Memory B cell (primary cell): ENCODE measurements around the gene CDX2.
"Not testable (repeated sequence)": the region's sequence is repeated elsewhere in the genome, so short reads cannot be mapped to it uniquely, and the experiment has no call there.

Experiments
- ATAC-seq: fragments of 150-1000 bp; cut with Tn5 transposase; 2 replicates; pipeline ENCODE4 v1.10.0; 2021; ENCODE audit warnings: low read depth, mild to moderate bottlenecking, moderate library complexity
- DNase-seq, 2 donors: peaks; one replicate each; pipeline ENCODE4 v3.0.0; 2022; ENCODE audit warnings: low spot score in 2 of 2
- H3K27ac Mint-ChIP-seq: one replicate; pipeline ENCODE4 v1.8.0; 2022; ENCODE audit warnings: mild to moderate bottlenecking, moderate library complexity, mixed read lengths
- H3K27me3 Mint-ChIP-seq: one replicate; pipeline ENCODE4 v1.8.0; 2022; ENCODE audit warnings: mixed read lengths
- H3K36me3 Mint-ChIP-seq: one replicate; pipeline ENCODE4 v1.8.0; 2022; ENCODE audit warnings: mild to moderate bottlenecking, mixed read lengths
- H3K4me1 Mint-ChIP-seq: one replicate; pipeline ENCODE4 v1.8.0; 2022; ENCODE audit warnings: mixed read lengths
- H3K4me3 Mint-ChIP-seq: one replicate; pipeline ENCODE4 v1.8.0; 2022; ENCODE audit warnings: mild to moderate bottlenecking, moderate library complexity, mixed read lengths
- H3K9me3 Mint-ChIP-seq: one replicate; pipeline ENCODE4 v1.8.0; 2022; ENCODE audit warnings: mixed read lengths

Gene CDX2

GRCh38 chr13:27964206-27964605 is 4.9 kb downstream of the CDX2 start:
- not testable (repeated sequence) for H3K4me3 Mint-ChIP-seq, H3K36me3 Mint-ChIP-seq, H3K27ac Mint-ChIP-seq, H3K9me3 Mint-ChIP-seq, ATAC-seq, DNase-seq
- peaks cover 23% of the 10 kb centered on the region for H3K27me3 Mint-ChIP-seq
- H3K4me1 Mint-ChIP-seq: peaks cover 17% of the 10 kb centered on the region

DNA sequence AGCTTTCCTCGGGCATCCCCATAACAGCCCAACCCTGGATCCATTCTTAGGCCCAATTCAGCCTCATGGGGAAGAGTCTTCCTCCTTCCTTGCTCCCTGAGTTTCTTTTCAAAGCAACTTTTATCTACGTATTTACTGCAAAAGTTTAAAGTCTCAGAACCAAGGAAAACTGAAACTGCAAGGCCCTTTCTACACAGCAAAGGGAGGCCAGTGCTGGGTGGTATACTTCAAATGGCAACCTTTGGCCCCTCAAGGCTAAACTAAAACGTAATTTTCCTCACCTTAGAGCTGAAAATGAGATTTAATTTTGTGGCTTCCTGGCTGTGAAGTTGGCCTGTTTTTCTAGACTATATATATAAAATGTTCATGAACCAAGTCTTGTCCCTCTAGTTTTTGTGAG is 5.6 kb downstream of the CDX2 start:
- no peaks in the 10 kb centered on the region for H3K9me3 Mint-ChIP-seq
- H3K27ac Mint-ChIP-seq: no peak overlapping the region
- peaks cover 15% of the 10 kb centered on the region for H3K4me1 Mint-ChIP-seq
- ATAC-seq (no peak), DNase-seq (no peak)
- H3K4me3 Mint-ChIP-seq: no peak overlapping the region
- peaks cover 21% of the 10 kb centered on the region for H3K27me3 Mint-ChIP-seq
- no peaks in the 10 kb centered on the region for H3K36me3 Mint-ChIP-seq

DNA sequence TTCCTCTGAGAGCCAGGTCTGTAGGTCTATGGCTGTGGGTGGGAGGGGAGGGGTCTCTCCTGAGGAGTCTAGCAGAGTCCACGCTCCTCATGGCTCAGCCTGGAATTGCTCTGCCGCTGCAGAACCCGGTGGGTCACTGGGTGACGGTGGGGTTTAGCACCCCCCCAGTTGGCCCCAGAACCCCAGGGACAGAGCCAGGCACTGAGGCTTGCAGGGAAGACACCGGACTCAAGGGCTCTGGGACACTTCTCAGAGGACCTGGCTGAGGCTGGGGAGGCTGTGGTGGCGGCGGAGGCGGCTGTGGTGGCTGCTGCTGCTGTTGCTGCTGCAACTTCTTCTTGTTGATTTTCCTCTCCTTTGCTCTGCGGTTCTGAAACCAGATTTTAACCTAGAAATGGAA is 6.1 kb downstream of the CDX2 start:
- Mint-ChIP-seq H3K27me3 (peaks cover 20% of the 10 kb centered on the region), H3K4me3 (no peak overlapping the region), H3K4me1 (peaks cover 15% of the 10 kb centered on the region), H3K27ac (no peak overlapping the region), H3K36me3 (no peaks in the 10 kb centered on the region), H3K9me3 (no peaks in the 10 kb centered on the region)
- no peak for DNase-seq
- ATAC-seq: no peak

DNA sequence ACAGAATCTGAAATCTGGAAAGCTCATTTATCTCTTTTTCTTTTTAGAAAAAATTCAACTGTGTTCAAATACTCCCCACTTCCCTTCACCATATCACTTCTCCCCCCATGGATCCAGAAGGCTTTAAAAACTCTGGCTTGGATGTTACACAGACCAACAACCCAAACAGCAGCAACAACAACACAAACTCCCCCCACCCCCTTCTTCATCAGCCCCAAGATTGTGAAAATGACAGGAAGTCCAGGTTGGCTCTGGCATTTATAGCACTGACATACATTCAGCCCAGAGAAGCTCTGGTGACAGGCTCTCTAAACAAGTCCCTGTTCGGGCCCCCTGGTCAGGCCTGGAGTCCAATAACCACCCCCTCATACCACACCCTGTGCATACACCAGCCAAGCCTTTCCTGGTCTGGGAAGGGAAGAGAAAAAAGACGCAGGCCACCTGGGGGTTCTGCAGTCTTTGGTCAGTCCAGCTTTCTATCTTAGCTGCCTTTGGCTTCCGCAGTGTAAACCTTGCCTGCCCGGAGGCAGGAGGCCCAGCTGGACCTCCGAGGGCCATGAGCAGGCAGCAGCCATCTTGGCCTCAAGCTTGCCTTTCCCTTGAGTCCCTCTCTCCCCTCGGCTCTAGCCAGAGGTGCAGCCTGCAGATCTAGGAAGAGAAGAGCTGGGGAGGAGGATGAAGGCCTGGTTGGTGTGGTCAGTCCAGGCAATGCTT is 6.8 kb downstream of the CDX2 start:
- Mint-ChIP-seq H3K4me3 (no peak overlapping the region), H3K9me3 (no peaks in the 10 kb centered on the region), H3K27ac (no peak overlapping the region), H3K27me3 (peaks cover 16% of the 10 kb centered on the region), H3K4me1 (peaks cover 8% of the 10 kb centered on the region), H3K36me3 (no peaks in the 10 kb centered on the region)
- DNase-seq: no peak
- no peak for ATAC-seq

DNA sequence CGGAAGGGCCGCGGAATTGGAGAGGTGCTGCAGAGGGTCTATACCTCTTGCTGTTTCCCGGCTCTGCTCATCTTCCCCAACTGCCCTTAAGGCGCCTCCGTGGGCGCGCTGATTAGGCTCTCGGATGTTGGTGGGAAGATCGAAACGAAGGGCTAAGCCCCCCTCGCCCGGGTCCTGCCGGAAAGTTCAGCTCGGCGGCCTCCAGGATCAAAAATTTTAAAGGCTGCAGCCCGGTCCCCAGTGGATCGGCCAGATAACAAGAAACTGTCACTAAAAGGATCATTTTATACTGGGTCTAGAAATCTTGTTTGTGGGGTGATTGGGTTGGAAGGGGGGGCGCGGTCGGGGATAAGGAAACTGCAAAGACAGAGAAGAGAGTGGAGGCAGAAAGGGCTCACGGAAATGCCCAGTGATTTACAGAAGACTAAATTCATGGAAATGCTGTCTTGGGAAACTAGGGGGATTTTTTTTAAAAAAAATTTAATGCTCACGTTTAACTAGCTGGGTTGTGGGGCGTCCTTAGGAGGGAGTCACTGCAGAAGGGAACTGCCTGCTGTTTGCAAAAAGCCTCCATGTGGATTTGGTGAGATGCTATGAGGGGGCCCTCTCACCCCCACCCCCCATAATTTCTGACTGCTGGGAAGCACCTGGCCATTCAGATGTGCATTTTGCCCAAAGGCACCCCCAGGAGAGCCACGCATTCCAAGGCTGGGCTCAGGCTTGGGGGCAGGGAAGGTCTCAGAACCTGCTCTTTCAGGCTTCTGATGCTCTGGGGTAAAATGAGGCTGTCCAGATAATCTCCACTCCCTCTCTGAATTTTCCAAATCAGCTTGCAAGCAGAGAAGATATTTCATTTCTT is 7.7 kb downstream of the CDX2 start:
- ATAC-seq: no peak
- Mint-ChIP-seq H3K4me3 (peak overlapping the region; percentile 54), H3K4me1 (peaks cover 5% of the 10 kb centered on the region), H3K9me3 (no peaks in the 10 kb centered on the region), H3K36me3 (no peaks in the 10 kb centered on the region), H3K27me3 (peaks cover 13% of the 10 kb centered on the region), H3K27ac (no peak overlapping the region)
- DNase-seq: no peak

DNA sequence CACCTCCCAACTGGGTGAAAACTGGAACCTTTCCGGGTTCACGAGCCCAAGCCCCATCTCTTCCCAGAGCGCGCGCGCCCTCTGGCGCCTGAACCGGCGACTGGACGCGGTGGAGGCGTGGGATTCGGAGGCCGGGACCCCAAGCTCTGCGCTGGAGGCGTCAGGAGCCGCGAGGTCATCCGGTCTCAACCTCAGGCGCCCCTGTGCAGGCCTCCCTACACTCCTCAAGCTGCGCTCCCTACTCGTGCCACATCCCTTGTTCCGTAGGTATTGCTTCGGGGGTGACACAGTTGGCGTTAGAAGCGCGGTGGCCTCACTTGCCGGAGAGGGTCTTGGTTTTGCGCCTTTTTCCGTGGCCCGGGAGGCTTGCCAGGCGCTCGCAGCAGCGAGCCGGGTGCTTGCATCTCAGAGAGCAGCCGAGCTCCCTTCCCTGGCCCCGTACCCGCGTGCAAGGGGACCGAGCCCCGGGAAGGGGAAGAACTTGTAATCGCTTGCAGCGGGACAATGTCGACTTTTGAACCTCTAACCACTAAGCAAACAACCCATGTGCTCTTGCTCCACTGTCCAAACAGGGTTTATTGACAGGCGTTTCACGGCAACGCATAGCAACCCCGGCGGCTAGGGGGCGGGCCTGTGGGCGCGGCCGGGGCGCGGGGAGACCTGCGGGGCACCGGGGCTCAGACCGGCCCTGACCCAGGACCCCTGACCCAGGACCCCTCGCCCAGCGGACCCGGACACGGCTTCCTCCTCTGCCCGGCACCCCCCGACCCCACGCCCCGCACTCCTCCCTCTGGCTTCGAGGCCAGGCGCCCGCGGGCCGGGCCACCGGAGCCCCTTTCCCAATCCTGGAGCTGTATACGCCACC is 8.5 kb downstream of the CDX2 start:
- H3K4me1 Mint-ChIP-seq: peaks cover 5% of the 10 kb centered on the region
- peak; percentile 65 for ATAC-seq
- no peak for DNase-seq
- H3K27ac Mint-ChIP-seq: no peak overlapping the region
- peaks cover 10% of the 10 kb centered on the region for H3K27me3 Mint-ChIP-seq
- H3K4me3 Mint-ChIP-seq: peak overlapping the region; percentile 59
- no peaks in the 10 kb centered on the region for H3K36me3 Mint-ChIP-seq
- no peaks in the 10 kb centered on the region for H3K9me3 Mint-ChIP-seq

DNA sequence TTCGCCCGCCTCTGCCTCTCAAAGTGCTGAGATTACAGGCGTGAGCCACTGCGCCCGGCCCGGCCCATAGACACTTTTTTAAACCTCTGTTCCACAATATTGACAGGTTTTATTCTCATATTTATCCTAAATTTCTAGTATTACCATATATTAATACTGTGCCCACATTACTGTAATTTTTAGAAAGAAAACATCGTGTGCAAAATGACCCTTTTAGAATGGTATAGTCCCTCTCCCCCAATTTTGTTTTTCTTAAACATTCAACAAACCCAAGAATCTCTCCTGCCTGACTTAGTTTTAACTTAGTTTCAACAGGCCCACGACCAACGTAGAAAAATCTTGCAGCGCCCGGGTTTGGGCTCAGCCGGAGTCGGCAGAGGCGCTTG is 9.1 kb downstream of the CDX2 start:
- Mint-ChIP-seq H3K36me3 (no peaks in the 10 kb centered on the region), H3K27ac (no peak overlapping the region), H3K4me1 (peaks cover 5% of the 10 kb centered on the region), H3K9me3 (no peaks in the 10 kb centered on the region), H3K27me3 (peaks cover 12% of the 10 kb centered on the region), H3K4me3 (peak overlapping the region; percentile 9)
- DNase-seq (no peak), ATAC-seq (no peak)

DNA sequence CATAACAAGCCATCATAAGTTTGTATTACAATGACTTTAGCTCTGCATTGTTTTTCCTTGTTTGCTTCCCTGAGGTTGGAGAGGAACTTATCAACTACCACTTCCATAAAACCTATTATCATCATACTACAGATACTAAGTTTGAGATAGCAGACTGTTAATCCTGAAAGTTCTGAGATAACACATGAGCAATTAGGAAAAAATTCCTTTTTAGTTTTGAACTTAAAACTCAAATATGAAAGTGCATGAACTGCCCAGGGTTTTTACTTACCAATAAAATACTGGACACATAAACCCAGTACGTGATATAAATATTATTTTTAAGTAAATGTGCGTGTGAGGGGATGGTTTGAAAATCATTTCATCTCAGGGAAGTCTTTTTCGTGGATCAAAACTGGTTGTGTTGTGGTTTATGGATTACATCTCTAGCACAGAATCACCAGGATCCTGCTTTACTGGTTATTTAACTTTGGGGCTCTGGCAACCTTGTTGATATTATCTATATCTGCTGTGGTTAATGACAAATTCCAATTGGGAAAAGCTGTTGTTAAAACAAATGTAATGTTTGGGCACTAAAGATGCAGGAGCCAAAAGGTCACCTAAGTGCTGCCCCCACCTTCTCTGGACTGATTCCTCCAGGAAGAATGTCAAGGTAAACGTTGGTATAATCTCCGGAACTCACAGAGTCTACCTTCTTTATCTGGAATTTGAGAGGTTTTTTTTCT is 12.4 kb downstream of the CDX2 start:
- Mint-ChIP-seq H3K4me1 (peaks cover 14% of the 10 kb centered on the region), H3K27ac (no peak overlapping the region), H3K4me3 (no peak overlapping the region), H3K36me3 (no peaks in the 10 kb centered on the region), H3K27me3 (peaks cover 16% of the 10 kb centered on the region), H3K9me3 (no peaks in the 10 kb centered on the region)
- ATAC-seq (no peak), DNase-seq (no peak)

- H3K36me3 Mint-ChIP-seq: no peaks in the 10 kb centered on the region
- peaks cover 16% of the 10 kb centered on the region for H3K27me3 Mint-ChIP-seq
- DNase-seq: no peak
- no peak overlapping the region for H3K4me3 Mint-ChIP-seq
- peaks cover under 1% of the 10 kb centered on the region for H3K9me3 Mint-ChIP-seq
- H3K27ac Mint-ChIP-seq: no peak overlapping the region
- H3K4me1 Mint-ChIP-seq: peaks cover 9% of the 10 kb centered on the region
- ATAC-seq: no peak
Measured at GRCh38 chr13:27955014-27955591, 14.0 kb downstream of the CDX2 start.

DNA sequence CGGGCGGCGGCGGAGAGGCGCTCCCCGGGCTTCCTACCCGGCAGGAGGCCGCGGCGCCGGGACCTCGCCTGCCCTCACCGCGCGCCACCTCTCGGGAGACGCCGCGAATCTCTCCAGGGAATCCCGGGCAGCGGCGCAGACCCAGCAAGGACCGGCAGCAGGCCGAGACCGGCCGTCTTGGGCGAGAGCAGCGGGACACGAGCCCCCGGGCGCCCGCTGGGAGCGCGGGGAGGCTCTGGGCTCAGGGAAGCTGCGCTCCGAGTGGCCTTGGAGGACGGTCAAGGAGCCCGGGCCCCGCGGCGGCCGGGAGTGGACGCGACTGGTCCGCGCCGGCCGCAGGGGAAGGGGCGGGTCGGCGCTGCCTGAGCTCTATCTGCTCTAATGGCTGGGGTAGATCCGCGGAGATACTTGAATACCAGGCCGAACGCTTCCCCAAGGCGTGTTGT is 14.7 kb downstream of the CDX2 start:
- Mint-ChIP-seq H3K4me3 (peak overlapping the region; percentile 64), H3K9me3 (peaks cover 3% of the 10 kb centered on the region), H3K36me3 (no peaks in the 10 kb centered on the region), H3K4me1 (peaks cover 9% of the 10 kb centered on the region), H3K27me3 (peaks cover 19% of the 10 kb centered on the region), H3K27ac (no peak overlapping the region)
- DNase-seq (no peak), ATAC-seq (peak; percentile 7)

GRCh38 chr13:27953676-27954405 is 15.3 kb downstream of the CDX2 start:
- H3K27ac Mint-ChIP-seq: no peak overlapping the region
- H3K4me3 Mint-ChIP-seq: peak overlapping the region; percentile 64
- H3K9me3 Mint-ChIP-seq: peaks cover 3% of the 10 kb centered on the region
- peaks cover 19% of the 10 kb centered on the region for H3K27me3 Mint-ChIP-seq
- peaks cover 9% of the 10 kb centered on the region for H3K4me1 Mint-ChIP-seq
- H3K36me3 Mint-ChIP-seq: no peaks in the 10 kb centered on the region
- DNase-seq (peak; percentile 64 to 76), ATAC-seq (peak; percentile 88)

DNA sequence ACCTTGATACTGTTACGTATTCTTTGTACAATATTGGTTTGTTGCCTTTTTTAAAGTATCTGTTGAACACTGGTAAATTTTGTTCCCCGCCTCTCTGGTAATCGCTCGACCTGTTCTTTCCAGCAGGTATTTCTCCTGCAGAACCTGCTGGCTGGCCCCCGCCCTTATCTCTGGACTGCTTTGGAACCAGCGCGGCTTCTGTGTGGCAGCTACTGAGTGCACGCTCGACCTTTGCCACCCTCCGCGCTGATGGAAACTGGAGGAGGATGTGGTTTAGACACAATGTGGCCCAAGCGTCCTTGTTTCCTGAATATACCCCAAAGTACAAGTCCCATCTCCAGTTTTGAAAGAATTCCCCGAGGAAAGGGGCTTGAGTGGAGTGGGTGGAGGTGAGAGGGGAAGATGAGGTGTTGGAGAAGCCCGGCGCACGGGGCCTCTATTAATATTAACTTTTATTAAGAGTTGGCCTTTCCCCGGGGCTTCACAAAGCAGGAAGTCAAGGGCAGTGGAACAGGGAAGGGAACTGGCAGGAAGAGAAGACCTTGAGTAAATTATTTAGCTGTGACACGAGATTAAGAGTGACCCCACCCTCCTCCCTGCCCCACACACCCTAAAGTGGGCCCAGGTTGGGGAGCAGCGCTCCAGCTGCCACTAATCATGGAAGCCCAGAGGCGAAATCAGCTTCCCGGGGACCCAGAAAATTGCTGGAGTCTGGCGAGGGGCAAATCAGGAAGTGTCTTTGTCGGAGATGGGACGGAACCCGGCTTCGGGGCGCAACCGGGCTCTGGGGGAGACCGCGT is 16.0 kb downstream of the CDX2 start:
- DNase-seq: no peak
- Mint-ChIP-seq H3K4me1 (peaks cover 9% of the 10 kb centered on the region), H3K4me3 (peak overlapping the region; percentile 48), H3K9me3 (peaks cover 3% of the 10 kb centered on the region), H3K27me3 (peaks cover 21% of the 10 kb centered on the region), H3K27ac (peak overlapping the region; percentile 64), H3K36me3 (no peaks in the 10 kb centered on the region)
- no peak for ATAC-seq
